Heart left ventricle (tissue), 13 donors: ENCODE measurements around the gene USHBP1.

Experiments used
- CTCF ChIP-seq, 12 donors: fragments of 200-600 bp; sonication (generic) in 4 of 12; IDR thresholded peaks; one replicate each; pipeline versions ENCODE4 v1.5.0 to v1.8.0; 2018 to 2022; ENCODE audit warnings: antibody characterized with exemption in 12 of 12, mild to moderate bottlenecking in 5 of 12
- POLR2A ChIP-seq, 2 donors: fragments of 450-650 bp; IDR thresholded peaks; one replicate each; pipeline ENCODE4 v1.6.1; 2017; ENCODE audit warnings: antibody characterized with exemption in 2 of 2, mild to moderate bottlenecking in 2 of 2, moderate library complexity in 2 of 2
- donor health status: ischemic (EF 13 %, LVEDD 7.1; RV severe dilation, severe dysfunction).
- donor health status: DM: no; HTN: yes; CAD: no.
- donor health status: DM: no; HTN: no; CAD: no.
- donor health status: ischemic (EF 25% LVEDD 6.9; RV normal size, moderate dysfunction).
- donor health status: ischemic (EF 25% LVEDD 5.7; RV mildly dilated, moderate dysfunction).
- donor health status: ischemic (EF 35%, LVEDD 5.7; RV mildly dilated, moderate dysfunction).
- donor health status: nonischemic (EF 11% LVEDD 7.7; RV severe dilation, severe dysfunction).
- donor health status: DM: yes; HTN: yes; CAD: no.
- donor health status: PGD.
- donor health status: ischemic (EF 29% LVEDD 5.4; RV normal size, mild dysfunction).
- donor health status: nonischemic (EF 23%, LVEDD 6.1; RV moderate dilation, normal function).

GRCh38 chr19:17305216-17305516 is 40.6 kb upstream of the USHBP1 start:
- TF ChIP-seq CTCF (IDR thresholded peaks at IDR 0.05) = no peak
- no peak for TF ChIP-seq POLR2A (IDR thresholded peaks at IDR 0.05)
